Parathyroid adenoma (tissue), 2 donors: ENCODE data around the gene JPT2.

Experiments
- H2AFZ ChIP-seq: fragments of 300-600 bp; sonication (generic); one replicate; pipeline ENCODE4 v1.7.0; 2017; ENCODE audit warnings: antibody characterized with exemption, mild to moderate bottlenecking
- H3K27ac ChIP-seq: fragments of 300-600 bp; sonication (generic); one replicate; pipeline ENCODE4 v1.7.0; 2017
- H3K27me3 ChIP-seq: fragments of 300-600 bp; sonication (generic); one replicate; pipeline ENCODE4 v1.7.0; 2017; ENCODE audit warnings: low read length; ENCODE audit not compliant: control insufficient read depth, insufficient read depth
- H3K36me3 ChIP-seq: fragments of 300-600 bp; sonication (generic); one replicate; pipeline ENCODE4 v1.7.0; 2017; ENCODE audit warnings: low read length; ENCODE audit not compliant: control insufficient read depth, insufficient read depth
- H3K4me1 ChIP-seq: fragments of 300-600 bp; sonication (generic); one replicate; pipeline ENCODE4 v1.7.0; 2017; ENCODE audit warnings: control low read depth
- H3K4me2 ChIP-seq: fragments of 300-600 bp; sonication (generic); one replicate; pipeline ENCODE4 v1.7.0; 2017; ENCODE audit warnings: low read length
- H3K4me3 ChIP-seq: fragments of 300-600 bp; sonication (generic); one replicate; pipeline ENCODE4 v1.7.0; 2017; ENCODE audit warnings: low read depth, low read length
- H3K79me2 ChIP-seq: fragments of 300-600 bp; sonication (generic); one replicate; pipeline ENCODE4 v1.7.0; 2017; ENCODE audit warnings: control low read depth
- H3K9ac ChIP-seq: fragments of 300-600 bp; sonication (generic); one replicate; pipeline ENCODE4 v1.7.0; 2017; ENCODE audit warnings: mild to moderate bottlenecking
- H3K9me3 ChIP-seq: fragments of 300-600 bp; sonication (generic); one replicate; pipeline ENCODE4 v1.7.0; 2017; ENCODE audit warnings: low read length; ENCODE audit not compliant: control insufficient read depth
- TF ChIP-seq, protein P1 (sequence below): fragments of 300-600 bp; sonication (generic); IDR thresholded peaks from one replicate; pipeline ENCODE4 v1.7.0; 2017; ENCODE audit warnings: antibody characterized with exemption, mild to moderate bottlenecking
- donor health status: primary hyperparathyroidism.

JPT2 gene

GRCh38 chr16:1638757-1639156 lies 39.3 kb upstream of the JPT2 start:
- Histone ChIP-seq H3K4me1 (no peaks in the 10 kb centered on the region), H3K9ac (no peak overlapping the region), H3K36me3 (no peaks in the 10 kb centered on the region), H3K79me2 (peaks cover 57% of the 10 kb centered on the region), H2AFZ (no peak overlapping the region), H3K4me2 (no peak overlapping the region), H3K4me3 (no peak overlapping the region), H3K27ac (no peak overlapping the region), H3K27me3 (no peaks in the 10 kb centered on the region), H3K9me3 (no peaks in the 10 kb centered on the region)
- TF ChIP-seq, protein P1, sequence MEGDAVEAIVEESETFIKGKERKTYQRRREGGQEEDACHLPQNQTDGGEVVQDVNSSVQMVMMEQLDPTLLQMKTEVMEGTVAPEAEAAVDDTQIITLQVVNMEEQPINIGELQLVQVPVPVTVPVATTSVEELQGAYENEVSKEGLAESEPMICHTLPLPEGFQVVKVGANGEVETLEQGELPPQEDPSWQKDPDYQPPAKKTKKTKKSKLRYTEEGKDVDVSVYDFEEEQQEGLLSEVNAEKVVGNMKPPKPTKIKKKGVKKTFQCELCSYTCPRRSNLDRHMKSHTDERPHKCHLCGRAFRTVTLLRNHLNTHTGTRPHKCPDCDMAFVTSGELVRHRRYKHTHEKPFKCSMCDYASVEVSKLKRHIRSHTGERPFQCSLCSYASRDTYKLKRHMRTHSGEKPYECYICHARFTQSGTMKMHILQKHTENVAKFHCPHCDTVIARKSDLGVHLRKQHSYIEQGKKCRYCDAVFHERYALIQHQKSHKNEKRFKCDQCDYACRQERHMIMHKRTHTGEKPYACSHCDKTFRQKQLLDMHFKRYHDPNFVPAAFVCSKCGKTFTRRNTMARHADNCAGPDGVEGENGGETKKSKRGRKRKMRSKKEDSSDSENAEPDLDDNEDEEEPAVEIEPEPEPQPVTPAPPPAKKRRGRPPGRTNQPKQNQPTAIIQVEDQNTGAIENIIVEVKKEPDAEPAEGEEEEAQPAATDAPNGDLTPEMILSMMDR = no peak

DNA sequence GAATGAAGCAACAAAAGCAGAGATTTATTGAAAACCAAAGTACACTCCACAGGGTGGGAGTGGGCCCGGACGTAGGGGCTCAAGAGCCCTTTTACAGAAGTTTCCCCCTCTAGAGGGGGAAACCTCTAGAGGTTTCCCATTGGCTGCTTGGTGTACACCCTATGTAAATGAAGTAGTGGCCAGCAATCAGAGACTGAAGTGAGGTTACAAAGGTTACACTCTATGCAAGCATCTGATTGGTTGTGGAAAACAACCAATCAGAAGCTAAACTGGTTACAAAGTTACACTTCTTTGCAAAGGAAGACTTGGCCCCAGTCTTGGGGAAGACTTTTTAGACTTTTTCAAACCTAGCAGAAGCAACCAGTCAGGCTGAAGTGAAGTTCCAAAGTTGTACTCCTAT lies 38.8 kb upstream of the JPT2 start:
- Histone ChIP-seq H3K9ac (no peak overlapping the region), H2AFZ (no peak overlapping the region), H3K27me3 (no peaks in the 10 kb centered on the region), H3K36me3 (no peaks in the 10 kb centered on the region), H3K27ac (no peak overlapping the region), H3K9me3 (no peaks in the 10 kb centered on the region), H3K4me3 (no peak overlapping the region), H3K79me2 (peaks cover 53% of the 10 kb centered on the region), H3K4me1 (no peaks in the 10 kb centered on the region), H3K4me2 (no peak overlapping the region)
- TF ChIP-seq, protein P1 = no peak

DNA sequence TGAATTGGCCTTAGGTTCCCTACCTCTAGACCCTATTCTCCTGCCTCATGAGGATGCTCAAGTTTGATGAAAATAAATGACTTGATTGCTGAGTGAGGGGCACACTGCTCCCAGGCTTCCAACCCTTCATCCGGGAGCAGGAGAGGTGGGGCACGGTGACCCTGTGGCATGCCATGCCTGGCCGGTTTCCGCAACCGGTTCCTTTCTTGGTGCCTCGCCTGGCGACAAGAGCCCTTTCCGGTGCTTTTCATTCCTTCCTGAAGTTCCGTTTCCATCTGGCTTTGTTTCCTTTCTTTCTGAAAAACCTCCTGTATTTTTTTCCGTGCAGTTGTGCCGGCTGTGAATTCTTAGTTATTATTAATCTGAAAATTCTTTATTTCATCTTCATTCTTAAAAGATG lies 38.2 kb upstream of the JPT2 start:
- H3K9me3 ChIP-seq = no peaks in the 10 kb centered on the region
- H3K4me2 ChIP-seq = no peak overlapping the region
- no peak overlapping the region for H3K4me3 ChIP-seq
- H3K9ac ChIP-seq = no peak overlapping the region
- H3K36me3 ChIP-seq = no peaks in the 10 kb centered on the region
- no peak overlapping the region for H3K27ac ChIP-seq
- H3K4me1 ChIP-seq = no peaks in the 10 kb centered on the region
- H2AFZ ChIP-seq = no peak overlapping the region
- H3K27me3 ChIP-seq = no peaks in the 10 kb centered on the region
- TF ChIP-seq, protein P1 = no peak
- peaks cover 47% of the 10 kb centered on the region for H3K79me2 ChIP-seq

GRCh38 chr16:1640261-1640941 lies 37.7 kb upstream of the JPT2 start:
- TF ChIP-seq, protein P1 = no peak
- H3K36me3 ChIP-seq = no peaks in the 10 kb centered on the region

DNA sequence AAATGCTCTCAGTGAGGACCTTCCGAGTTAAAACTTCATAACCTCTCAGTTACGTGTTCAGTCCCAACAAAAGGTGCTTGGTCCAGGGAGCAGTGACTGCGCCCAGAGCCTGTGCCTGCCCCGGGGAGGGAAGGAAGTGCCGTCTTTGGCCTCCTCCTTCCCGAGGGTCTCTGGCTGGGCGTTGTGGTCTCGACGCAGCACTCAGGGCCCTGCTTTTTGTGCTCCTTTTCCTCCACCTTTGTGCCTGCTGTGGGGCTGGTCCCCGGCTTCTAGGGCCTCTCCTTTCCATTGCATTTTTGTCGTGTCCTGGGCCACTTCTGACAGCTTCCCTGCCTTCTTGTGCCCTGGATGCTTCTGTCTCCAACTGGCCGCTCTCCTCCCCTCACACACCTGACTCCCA lies 36.8 kb upstream of the JPT2 start:
- H3K27ac ChIP-seq = no peak overlapping the region
- H3K4me3 ChIP-seq = no peak overlapping the region
- no peaks in the 10 kb centered on the region for H3K9me3 ChIP-seq
- peaks cover 41% of the 10 kb centered on the region for H3K79me2 ChIP-seq
- no peaks in the 10 kb centered on the region for H3K27me3 ChIP-seq
- H3K4me2 ChIP-seq = no peak overlapping the region
- no peaks in the 10 kb centered on the region for H3K4me1 ChIP-seq
- H2AFZ ChIP-seq = no peak overlapping the region
- no peak overlapping the region for H3K9ac ChIP-seq
- TF ChIP-seq, protein P1 = no peak
- no peaks in the 10 kb centered on the region for H3K36me3 ChIP-seq

More at GRCh38 chr16:1640261-1640941, 37.7 kb upstream of the JPT2 start:
- no peak overlapping the region for H3K4me3 ChIP-seq
- H3K4me1 ChIP-seq = no peaks in the 10 kb centered on the region
- peaks cover 45% of the 10 kb centered on the region for H3K79me2 ChIP-seq
- H3K27ac ChIP-seq = no peak overlapping the region
- H2AFZ ChIP-seq = no peak overlapping the region
- no peak overlapping the region for H3K4me2 ChIP-seq
- no peak overlapping the region for H3K9ac ChIP-seq
- H3K9me3 ChIP-seq = no peaks in the 10 kb centered on the region
- no peaks in the 10 kb centered on the region for H3K27me3 ChIP-seq
